ENCODE measurements around the gene ZFR.

GRCh38 chr5:32360906-32361305 is 83.6 kb downstream of the ZFR start:
- TF ChIP-seq POLR2A (IDR thresholded peaks at IDR 0.05; ENCODE audit: low read depth, low read length) = no peak
- no peak for TF ChIP-seq TAF1 (IDR thresholded peaks at IDR 0.05; ENCODE audit: low read depth, low read length)
- TF ChIP-seq POLR2AphosphoS5 (IDR thresholded peaks at IDR 0.05; ENCODE audit: low read depth, low read length) = no peak
- TF ChIP-seq PAX5 (IDR thresholded peaks at IDR 0.05; ENCODE audit: insufficient read depth, low read length, severe bottlenecking) = no peak
- no peak for TF ChIP-seq POU2F2 (IDR thresholded peaks at IDR 0.05; ENCODE audit: low read depth, low read length)

Measured in GM12891 (cell line).